ENCODE results near the gene PLEKHH2. TPM values are rescaled to one million over a fixed set of nuclear protein-coding genes. Genes with fewer than 3 reads are reported as not detected.
"Not testable (repeated sequence)": the region's sequence is repeated elsewhere in the genome, so short reads cannot be mapped to it uniquely, and the experiment has no call there.

Gene PLEKHH2
- total RNA-seq, 1 donor from 2014 or later, result 9.8 TPM

GRCh38 chr2:43717322-43717721, 80.3 kb downstream of the PLEKHH2 start:
- no peak for DNase-seq (ENCODE audit: low spot score)

- no peak for DNase-seq (ENCODE audit: low spot score)
These were observed 81.6 kb downstream of the PLEKHH2 start for GRCh38 chr2:43718530-43719124.

GRCh38 chr2:43724728-43725526, 87.9 kb downstream of the PLEKHH2 start:
- DNase-seq (ENCODE audit: low spot score), result no peak

GRCh38 chr2:43725711-43726246, 88.7 kb downstream of the PLEKHH2 start:
- no peak for DNase-seq (ENCODE audit: low spot score)

GRCh38 chr2:43726961-43727633, 90.0 kb downstream of the PLEKHH2 start:
- DNase-seq (ENCODE audit: low spot score), result not testable (repeated sequence)

- no peak for DNase-seq (ENCODE audit: low spot score)
These were observed 90.6 kb downstream of the PLEKHH2 start for GRCh38 chr2:43727634-43728014.

GRCh38 chr2:43729491-43730174, 92.6 kb downstream of the PLEKHH2 start:
- DNase-seq (ENCODE audit: low spot score), result no peak

- DNase-seq (ENCODE audit: low spot score), result no peak
These were observed 94.2 kb downstream of the PLEKHH2 start for GRCh38 chr2:43731211-43731610.

- no peak for DNase-seq (ENCODE audit: low spot score)
These were observed 99.6 kb downstream of the PLEKHH2 start for GRCh38 chr2:43736637-43737036.

GRCh38 chr2:43737097-43737854, 100.2 kb downstream of the PLEKHH2 start:
- DNase-seq (ENCODE audit: low spot score), result no peak

GRCh38 chr2:43737855-43738254, 100.8 kb downstream of the PLEKHH2 start:
- no peak for DNase-seq (ENCODE audit: low spot score)

- DNase-seq (ENCODE audit: low spot score), result no peak
These were observed 101.2 kb downstream of the PLEKHH2 start for GRCh38 chr2:43738257-43738656.

- DNase-seq (ENCODE audit: low spot score), result no peak
These were observed 106.6 kb downstream of the PLEKHH2 start for GRCh38 chr2:43743706-43744105.

GRCh38 chr2:43745457-43745856, 108.4 kb downstream of the PLEKHH2 start:
- no peak for DNase-seq (ENCODE audit: low spot score)

GRCh38 chr2:43748333-43748732, 111.3 kb downstream of the PLEKHH2 start:
- DNase-seq (ENCODE audit: low spot score), result no peak

GRCh38 chr2:43749583-43749982, 112.5 kb downstream of the PLEKHH2 start:
- no peak for DNase-seq (ENCODE audit: low spot score)

GRCh38 chr2:43751476-43751990, 114.5 kb downstream of the PLEKHH2 start:
- no peak for DNase-seq (ENCODE audit: low spot score)

- no peak for DNase-seq (ENCODE audit: low spot score)
These were observed 115.2 kb downstream of the PLEKHH2 start for GRCh38 chr2:43752302-43752701.

GRCh38 chr2:43754180-43754579, 117.1 kb downstream of the PLEKHH2 start:
- no peak for DNase-seq (ENCODE audit: low spot score)

GRCh38 chr2:43758739-43759138, 121.7 kb downstream of the PLEKHH2 start:
- no peak for DNase-seq (ENCODE audit: low spot score)

- no peak for DNase-seq (ENCODE audit: low spot score)
These were observed 122.1 kb downstream of the PLEKHH2 start for GRCh38 chr2:43759195-43759594.

Data from ureter (tissue), 1 donor.